ENCODE data around the gene TASOR2.

TASOR2 gene

DNA sequence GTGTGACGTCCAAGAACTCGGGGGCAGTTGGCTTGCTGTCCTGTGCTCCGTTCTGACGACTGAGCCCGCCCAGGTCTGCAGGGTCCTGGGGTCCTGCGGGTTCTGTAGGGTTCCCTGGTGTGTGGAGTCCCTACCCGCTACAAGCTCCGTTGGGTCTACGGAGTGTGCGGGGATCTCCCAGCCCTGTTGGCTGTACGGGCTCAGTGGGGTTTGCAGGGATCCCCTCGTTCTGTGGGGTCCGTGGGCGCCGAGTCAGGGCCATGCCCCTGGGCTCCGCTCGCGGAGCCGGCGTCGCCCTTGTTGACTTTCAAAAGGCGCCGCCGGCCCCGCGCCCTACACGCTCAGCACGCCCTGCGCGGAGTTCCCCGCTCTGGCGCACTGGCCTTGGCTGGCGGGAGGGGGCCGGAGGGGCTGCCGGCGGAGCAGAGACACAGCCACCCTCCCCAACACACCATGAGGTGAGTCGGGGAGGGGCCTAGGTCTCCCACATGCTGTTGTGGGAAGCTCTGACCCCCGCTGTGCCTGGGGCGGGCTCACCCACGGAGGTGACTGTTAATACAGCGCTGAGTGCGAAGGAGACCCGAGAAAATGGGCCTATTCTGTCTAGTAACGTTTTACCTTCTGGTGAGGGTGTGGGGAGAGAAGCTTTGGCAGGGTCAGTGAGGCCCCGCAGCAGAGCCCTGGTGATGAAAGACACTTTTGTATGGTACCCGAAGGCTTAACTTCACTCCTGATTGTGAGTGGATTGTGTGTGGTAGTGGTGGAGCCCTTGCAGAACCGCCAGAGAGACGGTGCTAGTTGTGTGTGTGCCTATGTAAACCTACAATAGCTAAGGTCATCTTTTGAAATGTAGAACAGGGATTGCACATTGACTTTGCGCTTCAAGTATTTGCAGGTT lies 8.1 kb downstream of the TASOR2 start:
- H3K4me1 ChIP-seq: peaks cover 15% of the 10 kb centered on the region
- H3K4me3 ChIP-seq (ENCODE audit: low read depth, low read length): peak overlapping the region; percentile 25
- TF ChIP-seq, protein P1, sequence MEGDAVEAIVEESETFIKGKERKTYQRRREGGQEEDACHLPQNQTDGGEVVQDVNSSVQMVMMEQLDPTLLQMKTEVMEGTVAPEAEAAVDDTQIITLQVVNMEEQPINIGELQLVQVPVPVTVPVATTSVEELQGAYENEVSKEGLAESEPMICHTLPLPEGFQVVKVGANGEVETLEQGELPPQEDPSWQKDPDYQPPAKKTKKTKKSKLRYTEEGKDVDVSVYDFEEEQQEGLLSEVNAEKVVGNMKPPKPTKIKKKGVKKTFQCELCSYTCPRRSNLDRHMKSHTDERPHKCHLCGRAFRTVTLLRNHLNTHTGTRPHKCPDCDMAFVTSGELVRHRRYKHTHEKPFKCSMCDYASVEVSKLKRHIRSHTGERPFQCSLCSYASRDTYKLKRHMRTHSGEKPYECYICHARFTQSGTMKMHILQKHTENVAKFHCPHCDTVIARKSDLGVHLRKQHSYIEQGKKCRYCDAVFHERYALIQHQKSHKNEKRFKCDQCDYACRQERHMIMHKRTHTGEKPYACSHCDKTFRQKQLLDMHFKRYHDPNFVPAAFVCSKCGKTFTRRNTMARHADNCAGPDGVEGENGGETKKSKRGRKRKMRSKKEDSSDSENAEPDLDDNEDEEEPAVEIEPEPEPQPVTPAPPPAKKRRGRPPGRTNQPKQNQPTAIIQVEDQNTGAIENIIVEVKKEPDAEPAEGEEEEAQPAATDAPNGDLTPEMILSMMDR (IDR thresholded peaks at IDR 0.05): no peak
- no peaks in the 10 kb centered on the region for H3K9me3 ChIP-seq (ENCODE audit: control insufficient read depth, low read length)
- H3K36me3 ChIP-seq (ENCODE audit: control insufficient read depth, insufficient read depth, low read length): no peaks in the 10 kb centered on the region
- H3K27me3 ChIP-seq (ENCODE audit: control insufficient read depth, insufficient read depth, low read length): no peaks in the 10 kb centered on the region
- H3K27ac ChIP-seq: no peak overlapping the region
- H2AFZ ChIP-seq: peak overlapping the region; percentile 75
- peak overlapping the region; percentile 67 for H3K4me2 ChIP-seq (ENCODE audit: low read length)
- no peak overlapping the region for H3K9ac ChIP-seq
- H3K79me2 ChIP-seq: peaks cover 53% of the 10 kb centered on the region

DNA sequence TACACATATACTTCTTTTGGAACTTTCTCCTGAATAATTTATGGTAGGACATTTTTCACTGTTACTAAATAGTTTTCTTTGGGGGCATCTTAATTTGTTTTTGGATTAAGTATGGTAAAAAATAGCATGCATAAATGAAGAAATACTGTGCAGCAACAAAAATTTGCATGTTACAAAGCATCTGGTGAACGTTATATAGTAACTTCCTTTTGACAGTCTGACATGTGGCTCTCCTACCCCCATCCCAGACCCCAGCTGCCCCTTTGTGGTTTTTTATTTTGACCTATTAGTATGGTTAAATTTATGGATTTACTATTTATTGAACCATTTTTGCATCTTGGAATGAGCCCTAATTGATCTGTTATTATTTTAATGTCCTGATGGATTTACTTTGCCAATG lies 9.9 kb downstream of the TASOR2 start:
- H3K4me3 ChIP-seq (ENCODE audit: low read depth, low read length): no peak overlapping the region
- H3K36me3 ChIP-seq (ENCODE audit: control insufficient read depth, insufficient read depth, low read length): no peaks in the 10 kb centered on the region
- no peak overlapping the region for H3K4me2 ChIP-seq (ENCODE audit: low read length)
- H3K27me3 ChIP-seq (ENCODE audit: control insufficient read depth, insufficient read depth, low read length): no peaks in the 10 kb centered on the region
- H3K9ac ChIP-seq: no peak overlapping the region
- peaks cover 39% of the 10 kb centered on the region for H3K79me2 ChIP-seq
- no peak overlapping the region for H2AFZ ChIP-seq
- H3K9me3 ChIP-seq (ENCODE audit: control insufficient read depth, low read length): no peaks in the 10 kb centered on the region
- peaks cover 15% of the 10 kb centered on the region for H3K4me1 ChIP-seq
- TF ChIP-seq, protein P1 (IDR thresholded peaks at IDR 0.05): no peak
- H3K27ac ChIP-seq: no peak overlapping the region

DNA sequence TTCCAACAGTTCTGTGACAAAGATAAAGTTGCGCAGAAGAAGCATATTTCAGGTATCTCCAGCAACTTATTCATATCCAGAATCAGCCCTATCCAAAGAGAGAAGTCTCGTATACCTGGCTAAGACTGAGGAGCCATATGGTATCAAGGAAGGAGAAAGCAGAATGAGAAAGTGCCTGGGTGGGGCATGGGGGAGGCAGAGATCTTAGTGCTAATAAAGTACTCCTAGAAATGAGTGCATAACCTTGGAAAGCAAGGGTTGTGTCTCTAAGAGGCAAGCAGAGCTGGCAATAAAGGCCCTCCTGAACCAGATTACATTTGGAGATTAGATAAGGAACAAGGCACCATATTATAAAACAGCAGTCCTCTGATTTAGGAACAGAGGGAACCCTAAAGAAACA lies 12.7 kb downstream of the TASOR2 start:
- no peaks in the 10 kb centered on the region for H3K27me3 ChIP-seq (ENCODE audit: control insufficient read depth, insufficient read depth, low read length)
- H3K27ac ChIP-seq: peak overlapping the region; percentile 7
- H3K4me2 ChIP-seq (ENCODE audit: low read length): no peak overlapping the region
- H3K79me2 ChIP-seq: peaks cover 33% of the 10 kb centered on the region
- no peak overlapping the region for H3K9ac ChIP-seq
- H3K4me3 ChIP-seq (ENCODE audit: low read depth, low read length): no peak overlapping the region
- H3K9me3 ChIP-seq (ENCODE audit: control insufficient read depth, low read length): no peaks in the 10 kb centered on the region
- TF ChIP-seq, protein P1 (IDR thresholded peaks at IDR 0.05): no peak
- no peaks in the 10 kb centered on the region for H3K36me3 ChIP-seq (ENCODE audit: control insufficient read depth, insufficient read depth, low read length)
- no peak overlapping the region for H2AFZ ChIP-seq
- peaks cover 8% of the 10 kb centered on the region for H3K4me1 ChIP-seq

DNA sequence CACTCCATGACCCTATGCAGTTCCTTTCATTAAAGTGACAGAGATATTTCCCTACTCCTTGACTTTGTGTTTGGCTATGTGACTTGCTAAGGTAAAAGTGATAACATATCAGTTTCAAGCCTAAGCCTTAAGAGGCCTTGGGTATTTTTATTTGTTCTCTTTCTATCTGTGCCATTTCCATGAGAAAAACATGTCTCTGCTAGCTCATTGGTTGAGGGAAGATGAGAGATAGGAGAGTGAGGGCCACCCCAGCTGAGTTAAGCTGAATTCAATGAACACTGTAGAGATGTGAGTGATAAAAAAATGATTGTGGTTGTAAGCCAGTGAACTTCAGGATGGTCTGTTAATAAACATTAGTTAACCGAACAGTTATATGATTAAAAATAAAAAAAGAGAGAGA lies 13.4 kb downstream of the TASOR2 start:
- Histone ChIP-seq H2AFZ (no peak overlapping the region), H3K4me1 (peaks cover 6% of the 10 kb centered on the region), H3K4me2 (ENCODE audit: low read length) (peak overlapping the region; percentile 16), H3K79me2 (peaks cover 26% of the 10 kb centered on the region), H3K36me3 (ENCODE audit: control insufficient read depth, insufficient read depth, low read length) (no peaks in the 10 kb centered on the region), H3K27ac (peak overlapping the region; percentile 7), H3K9ac (no peak overlapping the region), H3K4me3 (ENCODE audit: low read depth, low read length) (no peak overlapping the region), H3K9me3 (ENCODE audit: control insufficient read depth, low read length) (no peaks in the 10 kb centered on the region), H3K27me3 (ENCODE audit: control insufficient read depth, insufficient read depth, low read length) (no peaks in the 10 kb centered on the region)
- TF ChIP-seq, protein P1 (IDR thresholded peaks at IDR 0.05): no peak

DNA sequence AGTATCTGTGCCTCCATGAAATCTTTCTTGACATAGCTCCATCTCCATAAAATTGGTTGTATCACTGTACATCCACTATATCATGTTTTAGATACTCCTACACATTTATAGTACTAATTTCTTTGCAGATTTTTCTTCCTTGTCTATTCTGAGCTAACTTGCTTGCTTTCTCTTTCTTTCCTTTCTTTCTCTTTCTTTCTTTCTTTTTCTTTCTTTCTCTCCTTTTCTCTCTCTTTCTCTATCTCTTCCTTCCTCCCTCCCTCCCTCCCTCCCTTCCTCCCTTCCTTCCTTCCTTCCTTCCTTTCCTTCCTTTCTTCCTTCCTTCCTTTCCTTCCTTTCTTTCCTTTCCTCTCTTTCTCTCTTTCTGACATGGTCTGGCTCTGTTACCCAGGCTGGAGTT lies 23.7 kb downstream of the TASOR2 start:
- TF ChIP-seq, protein P1 (IDR thresholded peaks at IDR 0.05): no peak
- Histone ChIP-seq H3K27ac (no peak overlapping the region), H3K27me3 (ENCODE audit: control insufficient read depth, insufficient read depth, low read length) (no peaks in the 10 kb centered on the region), H2AFZ (no peak overlapping the region), H3K36me3 (ENCODE audit: control insufficient read depth, insufficient read depth, low read length) (no peaks in the 10 kb centered on the region), H3K4me1 (no peaks in the 10 kb centered on the region), H3K79me2 (peaks cover 13% of the 10 kb centered on the region), H3K4me3 (ENCODE audit: low read depth, low read length) (no peak overlapping the region), H3K4me2 (ENCODE audit: low read length) (no peak overlapping the region), H3K9me3 (ENCODE audit: control insufficient read depth, low read length) (no peaks in the 10 kb centered on the region), H3K9ac (no peak overlapping the region)

Data from parathyroid adenoma (tissue), 2 donors.